RWPE2 (cell line): ENCODE measurements around the gene IL16.

ENCODE experiments used
- ATAC-seq: fragments of 200-7000 bp; cut with Tn5 transposase; 3 replicates; pipeline ENCODE4 v1.9.1; 2021; ENCODE audit warnings: low read depth
- DNase-seq: peaks from one replicate; pipeline ENCODE4 v3.0.0-alpha.2; 2020; ENCODE audit warnings: low spot score
- H3K27ac ChIP-seq: fragments of 450-650 bp; 2 replicates; pipeline ENCODE4 v1.5.1; 2017; ENCODE audit warnings: mild to moderate bottlenecking; ENCODE audit not compliant: poor library complexity, severe bottlenecking
- H3K27me3 ChIP-seq: fragments of 250-450 bp; sonication (Bioruptor Pico); 2 replicates; pipeline ENCODE4 v1.5.1; 2021; ENCODE audit warnings: mild to moderate bottlenecking, moderate library complexity; ENCODE audit not compliant: insufficient read depth, poor library complexity, severe bottlenecking
- H3K36me3 ChIP-seq: fragments of 250-450 bp; sonication (Bioruptor Pico); 2 replicates; pipeline ENCODE4 v1.5.1; 2020; ENCODE audit warnings: low read depth, mild to moderate bottlenecking, moderate library complexity
- H3K4me1 ChIP-seq: fragments of 250-450 bp; sonication (Bioruptor Pico); 2 replicates; pipeline ENCODE4 v1.5.1; 2021; ENCODE audit warnings: mild to moderate bottlenecking, moderate library complexity; ENCODE audit not compliant: insufficient read depth, poor library complexity, severe bottlenecking
- H3K4me3 ChIP-seq: fragments of 250-450 bp; sonication (Bioruptor Pico); 2 replicates; pipeline ENCODE4 v1.5.1; 2021; ENCODE audit warnings: mild to moderate bottlenecking, moderate library complexity; ENCODE audit not compliant: severe bottlenecking
- H3K9me3 ChIP-seq: fragments of 250-450 bp; sonication (Bioruptor Pico); 2 replicates; pipeline ENCODE4 v1.5.1; 2021; ENCODE audit warnings: mild to moderate bottlenecking, moderate library complexity; ENCODE audit not compliant: severe bottlenecking
- CTCF ChIP-seq: fragments of 450-650 bp; IDR thresholded peaks from one replicate; pipeline ENCODE4 v1.5.1; 2017; ENCODE audit warnings: mild to moderate bottlenecking, moderate library complexity; ENCODE audit not compliant: poor library complexity, severe bottlenecking

The IL16 gene

DNA sequence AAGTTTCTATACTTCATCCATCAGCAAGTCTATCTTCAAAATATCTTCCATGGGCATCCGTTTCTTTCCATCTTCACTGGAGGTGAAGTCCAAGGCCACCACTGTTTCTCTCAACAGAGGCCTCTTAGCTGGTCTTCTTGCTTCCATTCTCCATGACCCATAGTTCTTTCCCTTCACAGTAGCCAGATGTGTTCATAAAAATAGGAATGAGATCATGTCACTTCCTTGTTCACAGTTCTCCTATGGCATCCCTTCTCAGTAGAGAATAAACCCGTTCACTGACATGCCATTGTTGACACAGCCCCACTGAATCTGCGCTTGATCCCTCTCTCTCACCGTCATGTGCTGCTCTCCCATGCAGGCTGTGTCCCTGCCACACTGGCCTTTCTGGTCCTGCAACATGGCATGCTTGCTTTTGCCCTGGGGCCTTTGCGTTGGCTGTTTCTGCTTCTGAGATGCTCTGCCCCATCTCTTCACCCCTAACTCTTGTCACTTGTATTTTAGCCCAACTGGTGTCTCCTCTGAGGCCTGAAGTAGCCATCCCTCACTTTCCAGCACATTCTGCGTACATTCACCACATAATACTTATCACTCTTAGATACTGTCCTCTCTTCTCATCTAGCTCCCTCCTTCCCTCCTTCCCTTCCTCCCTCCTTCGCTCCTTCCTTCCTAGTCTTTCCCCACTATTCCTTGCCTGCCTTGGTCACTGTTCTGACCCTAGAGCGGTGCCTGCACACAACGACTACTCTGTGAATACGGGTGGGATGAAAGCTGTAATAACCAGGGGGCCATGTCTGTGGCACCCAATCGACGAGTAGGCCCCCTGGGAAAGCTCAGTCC, 85.3 kb downstream of the IL16 start:
- H3K27ac ChIP-seq, result no peak overlapping the region
- no peaks in the 10 kb centered on the region for H3K36me3 ChIP-seq
- peaks cover 11% of the 10 kb centered on the region for H3K4me1 ChIP-seq
- peak; percentile 30 for DNase-seq
- no peaks in the 10 kb centered on the region for H3K9me3 ChIP-seq
- no peak for TF ChIP-seq CTCF
- ATAC-seq, result no peak
- H3K27me3 ChIP-seq, result no peaks in the 10 kb centered on the region
- no peak overlapping the region for H3K4me3 ChIP-seq

GRCh38 chr15:81282606-81282895, 85.9 kb downstream of the IL16 start:
- no peaks in the 10 kb centered on the region for H3K27me3 ChIP-seq
- no peak overlapping the region for H3K27ac ChIP-seq
- H3K36me3 ChIP-seq, result no peaks in the 10 kb centered on the region
- H3K4me3 ChIP-seq, result no peak overlapping the region
- no peak for ATAC-seq
- no peaks in the 10 kb centered on the region for H3K9me3 ChIP-seq
- TF ChIP-seq CTCF, result no peak
- peak; percentile 52 for DNase-seq
- H3K4me1 ChIP-seq, result peaks cover 11% of the 10 kb centered on the region

DNA sequence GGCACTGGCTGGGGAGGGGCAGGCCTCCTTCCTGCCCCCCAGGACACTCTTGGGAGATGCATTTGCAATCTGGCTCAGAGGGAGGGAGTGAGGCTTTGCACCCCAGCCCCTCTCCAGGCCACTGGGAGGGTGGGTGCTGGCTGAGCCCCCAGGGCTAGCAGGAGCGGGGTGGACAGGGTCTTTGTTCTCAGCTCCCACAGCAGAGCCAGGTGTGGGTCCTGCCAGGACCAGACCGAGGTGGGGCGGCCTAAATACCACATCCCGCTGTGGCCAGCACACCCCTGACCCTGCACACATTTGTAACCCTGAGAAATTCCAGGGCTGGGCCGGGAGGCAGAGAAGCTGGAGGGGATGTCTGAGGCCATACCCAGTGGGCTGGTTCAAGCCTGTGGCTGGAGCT, 86.2 kb downstream of the IL16 start:
- no peaks in the 10 kb centered on the region for H3K36me3 ChIP-seq
- H3K4me3 ChIP-seq, result no peak overlapping the region
- H3K9me3 ChIP-seq, result no peaks in the 10 kb centered on the region
- peaks cover 11% of the 10 kb centered on the region for H3K4me1 ChIP-seq
- peak; percentile 60 for DNase-seq
- ATAC-seq, result no peak
- no peak for TF ChIP-seq CTCF
- H3K27me3 ChIP-seq, result no peaks in the 10 kb centered on the region
- no peak overlapping the region for H3K27ac ChIP-seq

- ATAC-seq, result no peak
- H3K27me3 ChIP-seq, result no peaks in the 10 kb centered on the region
- H3K4me3 ChIP-seq, result no peak overlapping the region
- peak; percentile 23 for DNase-seq
- H3K27ac ChIP-seq, result no peak overlapping the region
- no peaks in the 10 kb centered on the region for H3K36me3 ChIP-seq
- H3K9me3 ChIP-seq, result no peaks in the 10 kb centered on the region
- peaks cover 11% of the 10 kb centered on the region for H3K4me1 ChIP-seq
- TF ChIP-seq CTCF, result no peak
Measured at GRCh38 chr15:81284256-81285031, 87.8 kb downstream of the IL16 start.

- Histone ChIP-seq H3K4me1 (peaks cover 2% of the 10 kb centered on the region), H3K27me3 (no peaks in the 10 kb centered on the region), H3K27ac (no peak overlapping the region), H3K9me3 (no peaks in the 10 kb centered on the region), H3K4me3 (no peak overlapping the region), H3K36me3 (no peaks in the 10 kb centered on the region)
- ATAC-seq (no peak), DNase-seq (peak; percentile 27)
- no peak for TF ChIP-seq CTCF
Measured at GRCh38 chr15:81285461-81285860, 88.8 kb downstream of the IL16 start.
